Suprapubic skin (tissue), 4 donors: ENCODE measurements around the gene LRRC45.

Source experiments
- EP300 ChIP-seq: sonication (generic); formaldehyde crosslinking; IDR thresholded peaks from one replicate; pipeline ENCODE4 v1.6.1; 2017; ENCODE audit warnings: antibody characterized with exemption
- POLR2AphosphoS5 ChIP-seq, 3 donors: sonication (generic); formaldehyde crosslinking; IDR thresholded peaks; one replicate each; pipeline ENCODE4 v1.6.1; 2017; ENCODE audit warnings: antibody characterized with exemption in 3 of 3
- TF ChIP-seq, protein P1 (sequence below), 2 donors: fragments of 200-600 bp in 1 of 2; fragments of 450-650 bp in 1 of 2; sonication (generic) in 1 of 2; IDR thresholded peaks; one replicate each; pipeline ENCODE4 v1.5.1; 2016 to 2019; ENCODE audit warnings: antibody characterized with exemption in 2 of 2, mild to moderate bottlenecking in 1 of 2, moderate library complexity in 1 of 2

DNA sequence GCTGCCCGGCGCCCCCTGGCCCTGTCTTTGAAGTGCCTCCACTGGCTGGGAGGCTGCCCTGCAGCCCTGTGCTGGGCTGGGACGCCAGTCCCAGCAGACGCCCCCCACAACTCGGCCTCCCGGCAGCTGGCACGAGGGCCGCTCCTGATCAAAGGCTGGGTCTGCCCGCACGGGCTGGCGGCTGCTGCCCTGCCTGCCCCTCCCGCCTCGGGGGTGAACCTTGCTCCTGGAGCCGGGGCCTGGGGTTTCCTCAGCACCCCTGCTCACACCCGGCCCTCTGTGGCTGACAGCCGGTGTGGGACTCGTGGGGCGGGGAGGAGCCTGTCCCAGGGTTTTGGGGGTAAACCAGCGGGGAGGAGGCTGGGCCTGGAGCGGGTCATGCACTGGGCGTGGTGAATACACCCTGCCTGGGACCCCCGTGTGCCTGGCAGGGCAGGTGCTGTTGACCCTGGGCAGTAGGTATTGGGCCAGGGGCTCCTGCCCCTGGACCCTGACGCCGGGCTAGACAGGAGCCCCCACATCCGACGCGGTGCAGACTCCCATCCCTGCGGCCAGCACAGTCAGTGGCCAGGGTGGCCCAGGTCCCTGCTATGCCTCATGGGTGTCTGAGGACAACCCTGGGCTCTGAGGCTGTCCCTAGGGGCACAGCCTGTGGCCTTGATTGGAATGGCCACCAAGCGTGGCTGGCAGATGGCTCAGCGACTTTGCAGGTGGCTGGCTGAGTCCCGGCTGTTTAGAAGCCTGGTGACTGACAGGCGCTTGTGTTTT lies 22.1 kb upstream of the LRRC45 start:
- TF ChIP-seq, protein P1, sequence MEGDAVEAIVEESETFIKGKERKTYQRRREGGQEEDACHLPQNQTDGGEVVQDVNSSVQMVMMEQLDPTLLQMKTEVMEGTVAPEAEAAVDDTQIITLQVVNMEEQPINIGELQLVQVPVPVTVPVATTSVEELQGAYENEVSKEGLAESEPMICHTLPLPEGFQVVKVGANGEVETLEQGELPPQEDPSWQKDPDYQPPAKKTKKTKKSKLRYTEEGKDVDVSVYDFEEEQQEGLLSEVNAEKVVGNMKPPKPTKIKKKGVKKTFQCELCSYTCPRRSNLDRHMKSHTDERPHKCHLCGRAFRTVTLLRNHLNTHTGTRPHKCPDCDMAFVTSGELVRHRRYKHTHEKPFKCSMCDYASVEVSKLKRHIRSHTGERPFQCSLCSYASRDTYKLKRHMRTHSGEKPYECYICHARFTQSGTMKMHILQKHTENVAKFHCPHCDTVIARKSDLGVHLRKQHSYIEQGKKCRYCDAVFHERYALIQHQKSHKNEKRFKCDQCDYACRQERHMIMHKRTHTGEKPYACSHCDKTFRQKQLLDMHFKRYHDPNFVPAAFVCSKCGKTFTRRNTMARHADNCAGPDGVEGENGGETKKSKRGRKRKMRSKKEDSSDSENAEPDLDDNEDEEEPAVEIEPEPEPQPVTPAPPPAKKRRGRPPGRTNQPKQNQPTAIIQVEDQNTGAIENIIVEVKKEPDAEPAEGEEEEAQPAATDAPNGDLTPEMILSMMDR (IDR thresholded peaks at IDR 0.05), result no peak
- TF ChIP-seq EP300 (no peak), POLR2AphosphoS5 (IDR thresholded peaks at IDR 0.05) (no peak)
